Midbrain (tissue), 1 donor: ENCODE data around the gene LY6G5B.

Experiments used
- DNase-seq: peaks from one replicate; lab custom pipeline; 2025; lab: John Stamatoyannopoulos, UW

LY6G5B gene

DNA sequence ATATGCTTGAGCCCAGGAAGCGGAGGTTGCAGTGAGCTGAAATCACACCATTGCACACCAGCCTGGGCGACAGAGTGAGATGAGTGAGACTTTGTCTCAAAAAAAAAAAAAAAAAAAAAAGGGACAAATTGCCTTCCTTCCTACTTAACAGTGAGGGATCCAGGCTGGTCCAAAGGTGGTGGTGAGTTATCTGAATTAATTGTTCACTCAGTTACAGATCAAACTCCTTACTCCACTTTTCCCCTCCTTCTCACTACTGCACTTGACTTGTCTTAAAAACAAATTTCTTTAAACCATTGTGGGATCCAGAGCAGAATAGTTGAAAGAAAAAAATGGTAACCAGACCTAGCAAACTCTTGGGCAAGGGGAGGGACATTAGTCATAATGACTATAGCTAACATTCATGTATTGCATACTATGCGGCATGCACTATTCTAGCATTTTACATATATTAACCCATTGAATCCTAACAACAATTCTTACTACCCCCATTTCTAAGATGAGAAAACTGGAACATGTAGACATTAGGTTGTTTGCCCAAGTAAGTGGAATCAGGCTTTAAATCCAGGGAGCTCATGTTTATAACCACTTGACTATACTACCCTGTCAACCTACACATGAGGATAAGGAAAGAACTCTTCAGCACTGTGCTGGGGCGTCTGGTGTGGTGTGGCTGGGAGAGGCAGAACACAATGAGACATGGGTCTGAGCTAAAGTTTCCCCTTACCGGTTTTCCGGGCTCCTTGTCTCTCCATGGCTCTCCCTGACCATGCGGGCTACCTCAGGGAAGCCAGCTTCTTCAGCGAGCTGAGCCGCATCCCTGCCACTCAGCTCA is 6.4 kb upstream of the LY6G5B start:
- DNase-seq = no peak

- no peak for DNase-seq
Observed at GRCh38 chr6:31663961-31664789, 5.6 kb upstream of the LY6G5B start.

GRCh38 chr6:31664790-31665500 is 4.8 kb upstream of the LY6G5B start, which contains the start of gene GPANK1:
TSS of gene GPANK1 (minus strand) at chr6:31664997. CDS start at chr6:31664478, 519 bp downstream.
- DNase-seq = peak; percentile 91

GRCh38 chr6:31665501-31666336 is 4.1 kb upstream of the LY6G5B start, which contains the start of gene CSNK2B:
TSS of gene CSNK2B (plus strand) at chr6:31666080. CDS start at chr6:31666832, 752 bp downstream.
- DNase-seq = peak; percentile 99

DNA sequence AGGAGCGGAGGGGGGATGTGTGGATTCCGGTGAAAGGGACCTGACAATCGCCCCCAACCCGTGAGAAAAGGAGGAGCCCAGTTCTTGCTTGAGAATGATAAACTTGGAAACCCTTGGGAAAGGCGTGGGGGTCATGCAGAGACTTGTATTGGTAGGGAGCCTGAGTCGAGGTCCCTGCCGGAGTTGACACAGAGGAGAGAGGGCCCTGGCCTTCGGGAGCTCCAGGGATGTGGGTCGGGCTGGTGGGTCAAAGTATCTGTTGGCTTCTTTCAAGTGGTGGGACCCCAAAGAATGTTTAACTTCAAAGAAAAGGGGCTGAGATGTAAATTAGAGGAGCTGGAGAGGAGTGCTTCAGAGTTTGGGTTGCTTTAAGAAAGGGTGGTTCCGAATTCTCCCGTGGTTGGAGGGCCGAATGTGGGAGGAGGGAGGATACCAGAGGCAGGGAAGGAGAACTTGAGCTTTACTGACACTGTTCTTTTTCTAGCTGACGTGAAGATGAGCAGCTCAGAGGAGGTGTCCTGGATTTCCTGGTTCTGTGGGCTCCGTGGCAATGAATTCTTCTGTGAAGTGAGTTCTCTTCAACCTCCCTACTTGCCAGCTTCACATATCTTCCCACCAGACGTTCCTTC is 3.3 kb upstream of the LY6G5B start:
- no peak for DNase-seq

DNA sequence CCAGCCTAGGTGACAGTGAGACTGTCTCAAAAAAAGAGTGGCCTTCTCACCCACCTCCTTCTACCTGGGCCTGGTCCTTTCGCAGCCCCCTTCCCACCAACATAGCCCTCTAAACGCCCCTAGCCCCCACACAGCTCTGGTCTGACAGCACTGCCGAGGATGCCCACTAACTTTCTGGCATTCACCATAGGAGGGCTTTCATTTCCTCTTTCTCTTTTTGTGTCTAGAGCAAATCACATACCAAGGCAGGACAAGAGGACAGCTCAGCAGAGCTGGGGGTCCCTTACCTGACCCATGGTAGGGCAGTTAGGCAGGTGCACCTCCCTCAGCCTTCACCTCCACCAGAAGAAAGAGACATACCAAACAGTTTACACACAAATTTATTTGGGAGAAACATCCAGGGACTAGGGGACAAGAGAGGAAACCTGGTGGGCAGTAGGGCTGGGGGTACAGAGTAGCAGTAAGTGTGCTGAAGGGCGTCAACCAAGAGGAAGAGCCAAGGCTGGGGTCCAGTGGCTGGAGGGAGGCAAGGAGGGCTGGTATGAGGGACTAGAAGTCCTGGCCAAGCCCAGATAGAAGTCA is 6.6 kb downstream of the LY6G5B start:
- no peak for DNase-seq

DNA sequence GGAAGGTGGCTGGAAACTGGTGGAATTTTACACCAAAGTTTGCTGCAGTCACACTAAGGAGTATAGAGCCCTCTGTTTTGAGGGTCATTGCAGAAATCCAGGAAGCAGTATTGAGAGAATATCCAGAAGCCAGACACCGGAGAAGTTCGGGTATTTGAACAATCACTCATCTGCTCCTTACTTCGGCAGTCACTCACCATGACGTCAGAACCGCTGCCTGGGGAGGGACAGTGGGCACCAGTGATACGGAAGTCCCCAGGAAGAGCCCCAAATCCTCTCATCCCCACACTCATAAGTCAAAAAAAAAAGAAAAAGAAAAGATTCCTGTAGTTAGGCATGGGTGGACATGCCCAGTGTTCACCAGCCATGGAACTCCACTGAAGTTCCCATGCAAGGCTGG is 7.1 kb downstream of the LY6G5B start:
- no peak for DNase-seq

DNA sequence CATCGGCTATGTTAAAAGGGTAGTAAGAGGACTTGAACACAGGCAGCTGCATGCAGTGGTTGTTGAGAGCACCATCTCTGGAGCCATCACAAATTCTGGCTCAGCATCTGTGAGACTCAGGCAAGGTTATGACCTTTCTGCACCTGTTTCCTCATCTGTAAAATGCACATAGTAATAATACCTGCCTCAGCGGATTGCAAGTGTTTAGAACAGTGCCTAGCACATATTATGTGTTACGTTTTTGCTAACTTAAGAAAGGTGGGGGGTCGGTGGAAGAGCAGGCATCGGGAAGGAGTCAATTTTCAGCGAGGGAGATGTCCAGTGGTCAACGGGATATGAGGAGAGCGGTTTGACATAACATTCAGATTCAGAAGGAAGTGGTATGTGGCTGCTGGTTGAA is 8.2 kb downstream of the LY6G5B start:
- no peak for DNase-seq

DNA sequence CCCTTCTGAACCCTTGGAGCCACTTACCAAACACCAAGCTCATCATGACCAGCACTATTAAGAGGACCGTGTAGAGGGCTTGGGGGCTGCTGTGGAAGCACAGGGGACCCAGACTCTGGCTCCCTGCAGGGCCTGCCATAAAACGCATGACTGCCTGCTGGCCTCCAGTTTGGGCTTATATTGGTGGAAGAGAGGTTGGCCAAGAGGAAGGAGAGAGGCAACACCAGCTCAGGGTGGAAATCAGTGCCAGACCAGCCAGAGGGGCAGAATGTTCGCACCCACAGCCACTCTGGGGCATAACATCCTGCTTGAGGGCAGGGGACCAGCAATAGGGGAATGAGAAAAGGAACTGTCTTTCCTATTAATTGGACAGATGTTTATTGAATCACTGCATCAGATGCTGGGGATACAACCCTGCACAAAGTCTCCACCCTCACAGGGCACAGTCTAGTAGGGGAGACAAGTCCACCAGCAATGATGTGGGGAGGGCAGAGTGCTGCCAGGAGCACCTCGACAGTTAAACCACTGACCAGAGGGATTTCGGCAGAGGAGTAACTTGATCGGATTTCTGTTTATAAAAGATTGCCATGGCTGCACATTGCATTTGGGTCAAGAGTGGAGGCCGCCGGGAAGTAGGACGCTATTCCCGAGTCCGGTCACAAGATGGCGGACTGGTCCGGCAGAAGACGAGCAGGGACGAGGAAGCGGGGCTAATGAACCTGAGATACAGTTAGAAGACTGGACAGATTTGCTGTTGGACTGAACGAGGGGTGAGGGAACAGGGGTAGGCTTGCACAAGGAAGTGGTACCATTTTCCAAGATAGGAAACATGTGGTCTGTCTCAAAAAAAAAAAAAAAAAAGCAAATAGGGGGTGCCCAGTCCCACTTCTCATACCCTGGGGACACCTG is 10.7 kb downstream of the LY6G5B start, which contains the start of gene LY6G5C:
Gene LY6G5C (minus strand): TSS at position 842 of the 909 bp plus-strand sequence. CDS start 694 bp downstream, at position 148.
- peak; percentile 73 for DNase-seq

GRCh38 chr6:31681135-31681671 is 11.4 kb downstream of the LY6G5B start:
- peak; percentile 32 for DNase-seq

DNA sequence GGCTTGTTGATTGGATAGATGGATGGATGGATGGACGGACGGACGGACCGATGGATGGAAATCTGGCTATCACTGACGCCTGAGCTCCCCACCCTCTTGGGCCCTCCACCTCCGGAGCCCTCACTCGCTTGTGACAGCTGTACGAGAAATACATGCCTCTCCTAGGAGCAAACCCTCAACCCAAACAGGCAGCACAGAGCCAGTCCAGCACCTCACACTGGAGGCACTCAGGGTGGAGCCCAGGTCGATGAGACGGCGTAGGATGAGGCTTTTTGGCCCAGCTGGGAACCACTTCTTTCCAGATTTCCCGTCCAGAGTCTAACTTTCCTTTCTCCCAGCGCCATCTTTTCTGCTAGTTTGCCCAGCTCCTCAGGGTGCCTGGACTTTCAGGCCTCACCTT is 13.8 kb downstream of the LY6G5B start:
- DNase-seq = no peak

DNA sequence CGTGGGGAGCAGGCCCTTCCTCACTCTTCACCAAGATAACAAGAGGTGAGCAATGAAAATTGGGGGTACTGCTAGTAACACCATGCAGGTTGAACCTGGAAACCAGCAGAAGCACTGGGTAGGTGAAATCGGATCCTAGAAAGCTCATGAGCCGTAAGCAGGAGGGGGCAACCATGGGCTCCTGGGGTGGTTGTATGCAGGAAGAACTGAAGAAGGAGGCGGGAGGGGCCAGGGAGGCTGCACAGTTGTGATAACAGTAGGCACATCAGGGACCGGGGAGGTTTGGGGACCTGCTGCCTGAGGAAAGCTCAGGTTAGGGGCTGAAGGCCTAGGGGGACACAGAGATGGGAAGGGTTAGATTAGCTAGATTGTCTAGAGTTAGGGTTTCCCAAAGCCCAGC is 16.7 kb downstream of the LY6G5B start:
- DNase-seq = no peak

GRCh38 chr6:31687321-31687720 is 17.5 kb downstream of the LY6G5B start:
- DNase-seq = no peak

GRCh38 chr6:31687860-31688693 is 18.3 kb downstream of the LY6G5B start:
- no peak for DNase-seq

DNA sequence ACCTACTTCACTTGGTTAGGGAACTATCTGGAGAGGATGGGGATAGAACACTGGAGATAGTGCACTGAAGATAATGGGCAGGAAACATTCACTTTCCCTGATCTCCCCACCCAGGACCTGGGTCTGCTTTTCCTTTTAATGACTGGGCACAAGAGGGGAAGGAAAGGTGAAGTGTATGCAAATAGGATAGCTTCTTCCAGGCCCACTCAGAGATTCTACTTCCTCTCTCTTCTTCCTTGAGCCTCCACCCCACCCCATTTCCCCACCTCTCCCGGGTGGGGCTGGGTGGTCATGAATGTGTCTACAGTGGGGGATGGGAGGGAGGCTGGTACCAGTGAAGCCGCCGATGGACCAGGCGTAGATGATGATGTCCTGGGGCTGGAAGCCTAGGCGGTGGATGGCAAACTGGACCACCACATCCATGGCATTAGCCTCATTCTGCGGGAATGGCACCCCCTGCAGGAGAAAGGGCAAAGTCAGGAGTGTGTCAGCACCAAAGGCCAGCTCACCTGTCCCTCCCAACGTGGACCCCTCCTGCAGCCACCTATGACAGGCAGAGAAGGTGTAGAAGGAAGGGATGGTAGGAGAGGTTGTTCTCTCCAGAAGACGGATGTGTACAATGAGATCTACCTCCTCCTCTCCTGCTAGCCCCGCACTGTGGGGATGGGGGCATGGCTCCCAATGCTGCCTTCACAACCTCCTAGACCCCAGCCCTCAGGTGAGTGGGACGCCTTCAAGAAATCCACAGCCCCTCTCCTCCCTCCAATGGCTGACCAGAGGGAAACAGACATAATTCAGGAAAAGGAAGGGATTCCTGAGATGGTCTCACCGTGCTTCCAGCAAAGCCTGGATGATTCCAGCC is 19.7 kb downstream of the LY6G5B start:
- DNase-seq = no peak

DNA sequence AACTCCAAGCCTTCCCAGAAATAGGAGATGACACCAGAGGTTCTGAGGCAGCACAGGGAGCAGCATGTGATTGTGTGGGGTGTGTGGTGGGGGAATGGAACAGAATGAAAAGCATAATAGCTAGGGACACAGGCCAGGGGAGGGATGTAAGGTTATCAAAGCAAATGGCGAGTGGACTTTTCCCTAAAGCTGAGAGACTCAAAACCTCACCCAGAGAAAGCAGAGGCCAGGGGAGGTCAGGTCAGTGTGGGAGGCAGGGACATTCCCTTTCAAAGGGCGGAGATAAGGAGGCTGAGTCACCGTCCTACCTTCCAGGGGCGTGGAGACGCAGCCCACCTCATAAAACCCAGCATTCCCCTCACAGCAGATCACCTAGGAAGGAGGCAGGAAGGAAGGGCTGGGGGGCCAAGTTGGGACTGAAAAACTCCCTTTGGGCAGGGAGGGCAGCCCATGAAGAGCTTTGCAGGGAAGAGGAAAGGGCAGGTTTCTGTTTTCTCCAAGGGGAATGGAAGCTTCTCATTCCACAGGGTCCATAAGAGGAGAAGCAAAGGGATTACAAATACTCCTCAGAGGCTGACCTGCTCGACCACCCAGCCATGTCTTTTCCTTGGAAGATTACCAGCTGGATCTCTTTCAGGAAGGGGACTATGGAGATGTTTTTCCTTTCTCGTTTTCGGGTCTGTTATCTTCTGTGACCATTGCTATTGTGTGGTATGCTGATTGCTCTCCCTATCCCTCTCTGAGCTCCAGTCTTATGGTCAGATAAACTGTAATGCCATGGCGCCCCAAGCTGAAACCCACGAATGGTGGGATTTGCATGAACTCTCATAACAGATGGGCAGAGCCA is 20.7 kb downstream of the LY6G5B start:
- DNase-seq = no peak
